Measurements from ENCODE around the gene RIC8B. TPM values are rescaled to one million over a fixed set of nuclear protein-coding genes. Genes with fewer than 3 reads are reported as not detected.

The RIC8B gene
- total and polyA plus RNA-seq, 8 donors, result 14.5 to 28.0 (median 23.1) TPM

DNA sequence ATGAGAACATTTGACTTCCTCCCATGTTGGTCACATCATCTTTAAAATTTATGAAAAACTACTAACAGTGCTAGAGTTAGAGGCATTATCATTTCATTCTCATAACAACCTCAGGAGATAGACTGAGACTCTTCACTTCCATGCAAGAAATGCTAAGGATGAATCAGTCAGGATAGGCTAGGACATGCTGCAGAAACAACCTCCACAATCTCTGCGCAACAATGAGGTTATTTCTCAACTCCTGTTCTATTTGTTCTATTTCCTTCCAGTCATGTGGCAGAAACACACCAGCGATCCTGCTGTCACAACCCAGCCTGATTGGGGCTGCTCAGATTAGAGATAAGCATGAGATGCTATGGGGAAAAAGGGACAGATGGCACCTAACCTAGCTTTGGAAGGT is 132.2 kb downstream of the RIC8B start:
- no peak for ATAC-seq
- intact Hi-C loops (cut with DNase I), result no loop called here
- H3K4me1 ChIP-seq, result peaks cover 0 to 10% of the 10 kb centered on the region in 2 donors
- TF ChIP-seq CTCF (IDR thresholded peaks at IDR 0.05), result no peak
- H3K9me3 ChIP-seq, result no peaks in the 10 kb centered on the region
- H3K27me3 ChIP-seq, result peaks cover 9 to 97% of the 10 kb centered on the region in 2 donors
- no peaks in the 10 kb centered on the region for H3K36me3 ChIP-seq
- no peak overlapping the region for H3K4me3 ChIP-seq
- DNase-seq, result no peak
- no peak overlapping the region for H3K27ac ChIP-seq

DNA sequence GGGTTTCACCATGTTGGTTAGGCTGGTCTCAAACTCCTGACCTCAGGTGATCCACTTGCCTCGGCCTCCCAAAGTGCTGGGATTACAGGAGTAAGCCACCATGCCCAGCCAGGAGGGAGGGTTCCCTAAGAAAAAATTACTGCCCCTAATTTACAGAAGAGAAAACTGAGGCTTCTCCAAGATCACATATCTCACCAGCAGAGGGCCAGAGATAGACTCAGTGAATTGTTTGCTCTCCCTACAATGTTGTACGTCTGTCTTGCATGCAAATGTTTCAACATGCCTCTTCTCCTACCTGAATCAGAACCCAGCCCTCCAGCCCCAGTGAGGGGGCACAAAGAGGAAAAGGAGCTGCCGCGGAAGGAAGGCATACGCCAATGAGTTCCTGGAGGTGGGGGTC is 132.9 kb downstream of the RIC8B start:
- H3K4me3 ChIP-seq, result no peak overlapping the region
- peaks cover 0 to 10% of the 10 kb centered on the region in 2 donors for H3K4me1 ChIP-seq
- peaks cover 12 to 97% of the 10 kb centered on the region in 2 donors for H3K27me3 ChIP-seq
- no peak for ATAC-seq
- H3K27ac ChIP-seq, result no peak overlapping the region
- no peak for TF ChIP-seq CTCF (IDR thresholded peaks at IDR 0.05)
- H3K36me3 ChIP-seq, result no peaks in the 10 kb centered on the region
- no peaks in the 10 kb centered on the region for H3K9me3 ChIP-seq
- intact Hi-C loops (cut with DNase I), result no loop called here
- no peak for DNase-seq

DNA sequence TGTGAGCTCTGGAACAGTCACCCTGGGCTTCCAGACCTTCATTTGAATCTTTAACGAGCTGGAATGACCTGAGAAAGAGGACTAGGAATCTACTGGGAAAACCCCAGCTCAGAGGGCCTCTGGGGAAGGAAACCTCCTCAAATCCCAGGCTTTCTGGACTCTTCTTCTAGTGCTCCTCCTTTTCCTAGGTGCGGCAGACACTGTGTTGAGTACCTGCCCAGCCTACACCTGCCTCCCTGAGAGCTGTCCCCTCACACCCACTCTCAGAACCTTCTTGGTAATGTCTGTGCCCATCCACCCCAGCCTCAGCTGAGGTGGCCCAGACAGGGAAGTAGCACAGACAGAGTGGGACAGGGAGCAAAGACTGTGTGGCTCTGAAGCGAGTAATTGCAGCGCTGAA is 133.4 kb downstream of the RIC8B start:
- peaks cover 0 to 9% of the 10 kb centered on the region in 2 donors for H3K4me1 ChIP-seq
- H3K36me3 ChIP-seq, result no peaks in the 10 kb centered on the region
- no peak for TF ChIP-seq CTCF (IDR thresholded peaks at IDR 0.05)
- H3K27ac ChIP-seq, result no peak overlapping the region
- H3K9me3 ChIP-seq, result no peaks in the 10 kb centered on the region
- peaks cover 12 to 97% of the 10 kb centered on the region in 2 donors for H3K27me3 ChIP-seq
- ATAC-seq (no peak), DNase-seq (no peak)
- intact Hi-C loops (cut with DNase I), result no loop called here
- H3K4me3 ChIP-seq, result no peak overlapping the region

DNA sequence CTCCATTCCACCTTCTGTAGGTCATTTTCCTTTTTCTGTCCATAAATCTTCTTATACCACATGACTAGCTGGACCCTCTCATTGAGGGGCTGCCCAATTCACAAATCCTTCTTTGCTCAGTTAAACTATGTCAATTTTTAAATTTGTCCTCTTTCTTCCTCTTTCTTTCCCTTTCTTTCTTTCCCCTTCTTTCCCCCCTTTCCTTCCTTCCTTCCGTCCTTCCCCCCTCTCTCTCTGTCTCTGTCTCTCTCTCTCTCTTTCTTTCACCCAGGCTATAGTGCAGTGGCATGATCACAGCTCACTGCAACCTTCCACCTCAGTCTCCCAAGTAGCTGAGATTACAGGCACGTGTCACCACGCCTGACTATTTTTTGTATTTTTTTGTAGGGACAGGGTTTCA is 134.1 kb downstream of the RIC8B start:
- DNase-seq (no peak), ATAC-seq (no peak)
- H3K9me3 ChIP-seq, result no peaks in the 10 kb centered on the region
- H3K4me3 ChIP-seq, result no peak overlapping the region
- TF ChIP-seq CTCF (IDR thresholded peaks at IDR 0.05), result no peak
- H3K27ac ChIP-seq, result no peak overlapping the region
- intact Hi-C loops (cut with DNase I), result no loop called here
- H3K4me1 ChIP-seq, result peaks cover 0 to 2% of the 10 kb centered on the region in 2 donors
- H3K27me3 ChIP-seq, result peaks cover 12 to 97% of the 10 kb centered on the region in 2 donors
- no peaks in the 10 kb centered on the region for H3K36me3 ChIP-seq

- Histone ChIP-seq H3K4me1 (no peaks in the 10 kb centered on the region), H3K36me3 (no peaks in the 10 kb centered on the region), H3K27ac (no peak overlapping the region), H3K27me3 (peaks cover 12 to 97% of the 10 kb centered on the region in 2 donors), H3K9me3 (no peaks in the 10 kb centered on the region), H3K4me3 (no peak overlapping the region)
- ATAC-seq (no peak), DNase-seq (no peak)
- intact Hi-C loops (cut with DNase I), result no loop called here
- no peak for TF ChIP-seq CTCF (IDR thresholded peaks at IDR 0.05)
These were observed 135.7 kb downstream of the RIC8B start for GRCh38 chr12:106910202-106910601.
